ENCODE data around the gene HES4. TPM values are rescaled to one million over a fixed set of nuclear protein-coding genes. Genes with fewer than 3 reads are reported as not detected.

Gene HES4
- total RNA-seq, 1 donor from 2014 or later = 149 TPM

GRCh38 chr1:970242-970972 lies 29.5 kb downstream of the HES4 start:
- H3K27me3 ChIP-seq (ENCODE audit: insufficient read depth, low read length) = no peaks in the 10 kb centered on the region
- no peaks in the 10 kb centered on the region for H3K9me3 Mint-ChIP-seq (ENCODE audit: unreplicated experiment)
- no peak overlapping the region for H3K4me3 ChIP-seq (ENCODE audit: insufficient read depth, low read depth, low read length)
- H3K27ac ChIP-seq (ENCODE audit: low read depth, low read length) = no peak overlapping the region
- no peak overlapping the region for H3K4me3 Mint-ChIP-seq (ENCODE audit: unreplicated experiment)
- no peaks in the 10 kb centered on the region for H3K36me3 ChIP-seq (ENCODE audit: insufficient read depth, low read length)
- no peak overlapping the region for H3K4me2 ChIP-seq (ENCODE audit: low read length)
- H3K4me1 Mint-ChIP-seq (ENCODE audit: low read depth, unreplicated experiment) = no peaks in the 10 kb centered on the region
- peaks cover 6% of the 10 kb centered on the region for H4K20me1 ChIP-seq (ENCODE audit: insufficient read depth, low read length)
- no peak overlapping the region for H3K9ac ChIP-seq (ENCODE audit: low read length)
- H3K27me3 Mint-ChIP-seq (ENCODE audit: low read depth, unreplicated experiment) = peaks cover 19% of the 10 kb centered on the region
- DNase-seq (ENCODE audit: low read depth) (no peak), FAIRE-seq (no peak)
- no peak overlapping the region for H3K27ac Mint-ChIP-seq (ENCODE audit: unreplicated experiment)
- peaks cover 3% of the 10 kb centered on the region for H3K36me3 Mint-ChIP-seq (ENCODE audit: low read depth, unreplicated experiment)
- peaks cover 22% of the 10 kb centered on the region for H3K4me1 ChIP-seq (ENCODE audit: insufficient read depth, low read length)
- TF ChIP-seq EZH2 (IDR thresholded peaks at IDR 0.05; ENCODE audit: insufficient read depth, low read length) = no peak
- TF ChIP-seq CTCF (IDR thresholded peaks at IDR 0.05; ENCODE audit: insufficient read depth, low read depth, low read length) = no peak
- H2AFZ ChIP-seq (ENCODE audit: low read depth, low read length) = no peak overlapping the region
- H3K9me3 ChIP-seq (ENCODE audit: insufficient read depth, low read depth, low read length) = no peaks in the 10 kb centered on the region
- H3K79me2 ChIP-seq (ENCODE audit: insufficient read depth, low read length) = no peaks in the 10 kb centered on the region

DNA sequence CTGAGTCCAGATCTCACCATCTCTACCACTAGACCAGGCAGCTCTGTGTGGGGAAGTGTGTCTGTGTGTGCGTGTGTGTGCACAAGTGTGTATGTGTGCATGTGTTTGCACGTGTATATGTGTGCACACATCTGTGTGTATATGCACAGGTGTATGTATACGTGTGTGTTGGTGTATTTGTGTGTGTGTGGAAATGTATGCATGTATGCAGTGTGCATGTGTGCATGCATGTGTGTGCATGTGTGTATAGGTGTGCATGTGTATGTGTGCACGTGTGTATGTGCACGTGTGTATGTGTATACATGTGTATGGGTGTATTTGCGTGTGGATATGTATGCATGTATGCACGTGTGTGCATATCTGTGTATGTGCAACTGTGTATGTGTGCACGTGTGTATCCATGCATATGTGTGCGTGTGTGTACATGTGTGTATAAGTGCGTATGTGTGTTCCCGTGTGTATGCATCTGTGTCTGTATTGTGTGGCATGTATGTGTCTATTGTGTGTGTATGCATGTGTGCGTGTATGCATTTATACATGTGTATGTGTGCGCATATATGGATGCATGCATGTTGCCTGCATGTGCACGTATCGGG lies 30.5 kb downstream of the HES4 start:
- H3K4me3 ChIP-seq (ENCODE audit: insufficient read depth, low read depth, low read length) = no peak overlapping the region
- peaks cover 23% of the 10 kb centered on the region for H3K4me1 ChIP-seq (ENCODE audit: insufficient read depth, low read length)
- H4K20me1 ChIP-seq (ENCODE audit: insufficient read depth, low read length) = peaks cover 6% of the 10 kb centered on the region
- no peak overlapping the region for H3K27ac Mint-ChIP-seq (ENCODE audit: unreplicated experiment)
- no peaks in the 10 kb centered on the region for H3K4me1 Mint-ChIP-seq (ENCODE audit: low read depth, unreplicated experiment)
- H3K27ac ChIP-seq (ENCODE audit: low read depth, low read length) = no peak overlapping the region
- H2AFZ ChIP-seq (ENCODE audit: low read depth, low read length) = no peak overlapping the region
- TF ChIP-seq CTCF (IDR thresholded peaks at IDR 0.05; ENCODE audit: insufficient read depth, low read depth, low read length) (no peak), EZH2 (IDR thresholded peaks at IDR 0.05; ENCODE audit: insufficient read depth, low read length) (no peak)
- H3K36me3 ChIP-seq (ENCODE audit: insufficient read depth, low read length) = no peaks in the 10 kb centered on the region
- no peak overlapping the region for H3K9ac ChIP-seq (ENCODE audit: low read length)
- peaks cover 15% of the 10 kb centered on the region for H3K27me3 Mint-ChIP-seq (ENCODE audit: low read depth, unreplicated experiment)
- H3K36me3 Mint-ChIP-seq (ENCODE audit: low read depth, unreplicated experiment) = no peaks in the 10 kb centered on the region
- DNase-seq (ENCODE audit: low read depth) (no peak), FAIRE-seq (peak; percentile 50)
- H3K27me3 ChIP-seq (ENCODE audit: insufficient read depth, low read length) = no peaks in the 10 kb centered on the region
- H3K9me3 Mint-ChIP-seq (ENCODE audit: unreplicated experiment) = no peaks in the 10 kb centered on the region
- no peak overlapping the region for H3K4me2 ChIP-seq (ENCODE audit: low read length)
- H3K4me3 Mint-ChIP-seq (ENCODE audit: unreplicated experiment) = no peak overlapping the region
- no peaks in the 10 kb centered on the region for H3K9me3 ChIP-seq (ENCODE audit: insufficient read depth, low read depth, low read length)
- no peaks in the 10 kb centered on the region for H3K79me2 ChIP-seq (ENCODE audit: insufficient read depth, low read length)
